ENCODE measurements around the gene ITPR3.

ITPR3 gene

GRCh38 chr6:33640361-33640760 is 19.2 kb downstream of the ITPR3 start:
- DNase-seq = no peak

DNA sequence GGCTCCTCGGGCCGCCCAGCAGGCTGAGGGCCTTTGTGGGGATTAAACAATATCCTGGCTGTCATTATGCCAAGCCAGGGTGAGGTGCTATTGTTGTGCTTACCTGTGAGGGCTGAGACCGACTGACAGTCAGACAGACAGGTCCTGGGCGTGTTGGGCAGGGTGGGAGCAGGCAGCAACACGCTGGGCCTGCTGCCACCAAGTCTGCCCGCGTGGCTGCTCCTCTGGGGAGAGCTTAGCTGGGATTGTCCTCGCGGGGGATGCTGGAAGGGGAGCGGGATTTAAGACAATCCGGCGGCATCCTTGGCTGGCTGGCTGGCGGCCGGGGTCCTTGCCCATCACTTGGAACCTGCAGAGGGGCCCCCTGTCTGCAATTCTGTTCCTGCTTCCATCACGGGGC is 20.0 kb downstream of the ITPR3 start:
- no peak for DNase-seq

DNA sequence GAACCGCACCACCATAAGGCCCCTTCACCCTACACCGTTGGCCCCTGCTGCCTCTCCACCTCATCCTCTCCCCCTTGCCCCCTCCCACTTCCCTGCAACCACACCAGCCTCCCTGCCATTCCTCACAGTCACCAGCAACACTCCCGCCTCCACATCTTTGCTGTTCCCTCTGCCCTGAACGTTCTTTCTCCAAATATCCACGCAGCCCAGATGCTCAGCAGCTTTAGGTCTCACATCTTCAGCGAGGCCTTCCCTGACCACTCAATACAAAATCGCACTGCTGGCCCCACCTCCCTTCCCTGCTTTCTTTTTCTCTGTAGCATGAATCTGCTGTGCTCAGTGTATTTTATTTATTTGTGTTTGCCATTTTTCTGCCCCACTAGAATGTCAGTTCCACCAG is 20.5 kb downstream of the ITPR3 start:
- no peak for DNase-seq

DNA sequence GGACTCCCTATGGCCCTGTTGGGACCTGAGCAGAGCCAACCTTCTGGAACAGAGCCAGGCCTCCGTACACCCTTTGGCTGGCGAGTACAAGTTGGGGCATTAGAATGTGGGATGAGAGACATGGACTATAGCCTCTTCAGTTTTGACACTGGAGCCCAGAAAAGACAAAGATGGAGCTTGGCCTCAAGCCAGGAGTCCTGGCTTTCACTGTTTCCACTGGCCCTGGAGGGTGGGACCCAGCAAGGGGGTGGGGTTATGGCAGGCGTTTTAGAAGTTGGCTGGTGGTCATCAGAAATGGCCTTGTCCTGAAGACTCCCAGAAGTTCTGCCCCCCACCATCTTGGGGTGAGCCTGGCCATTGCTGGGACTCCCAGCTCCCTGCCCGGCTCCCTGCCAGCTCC is 21.8 kb downstream of the ITPR3 start:
- no peak for DNase-seq

DNA sequence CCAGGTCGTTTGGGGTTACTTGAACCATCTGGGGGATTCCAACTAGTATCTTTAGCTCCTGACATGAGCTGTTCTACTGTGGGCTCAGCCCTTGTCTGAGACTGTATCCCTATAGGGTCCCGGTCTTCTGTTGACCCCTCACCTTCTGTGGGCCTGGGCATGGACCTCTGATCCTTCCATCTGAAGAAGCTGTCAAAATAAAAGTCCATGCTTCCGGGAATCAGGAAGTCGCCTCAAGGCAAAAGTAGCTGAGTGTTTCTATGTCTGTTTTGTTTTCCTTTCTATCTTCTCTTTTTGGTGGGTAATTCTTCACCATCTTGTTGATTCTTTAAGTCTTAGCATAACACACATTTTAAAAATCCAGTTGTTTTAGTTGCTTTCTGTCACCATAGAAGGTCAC is 30.3 kb downstream of the ITPR3 start:
- no peak for DNase-seq

DNA sequence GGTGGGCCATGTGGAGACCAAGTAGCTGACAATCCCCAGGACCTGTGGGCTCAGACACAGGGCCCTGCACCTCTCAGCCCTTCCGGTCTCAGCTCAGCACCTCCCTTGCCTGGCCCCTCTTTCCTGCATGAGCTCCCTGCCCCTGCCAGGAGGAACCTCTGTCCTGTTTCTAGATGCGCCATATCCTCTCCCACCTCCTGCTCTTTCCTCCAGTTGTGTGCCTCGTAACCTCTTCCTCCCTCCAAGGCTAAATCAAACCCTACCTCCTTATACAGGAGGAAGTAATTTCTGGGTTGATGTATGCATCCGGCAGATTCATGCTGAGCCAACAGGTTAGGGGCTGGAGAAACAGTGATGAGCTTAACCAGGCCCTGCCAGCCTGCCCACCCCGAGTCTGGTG is 30.9 kb downstream of the ITPR3 start:
- DNase-seq = no peak

DNA sequence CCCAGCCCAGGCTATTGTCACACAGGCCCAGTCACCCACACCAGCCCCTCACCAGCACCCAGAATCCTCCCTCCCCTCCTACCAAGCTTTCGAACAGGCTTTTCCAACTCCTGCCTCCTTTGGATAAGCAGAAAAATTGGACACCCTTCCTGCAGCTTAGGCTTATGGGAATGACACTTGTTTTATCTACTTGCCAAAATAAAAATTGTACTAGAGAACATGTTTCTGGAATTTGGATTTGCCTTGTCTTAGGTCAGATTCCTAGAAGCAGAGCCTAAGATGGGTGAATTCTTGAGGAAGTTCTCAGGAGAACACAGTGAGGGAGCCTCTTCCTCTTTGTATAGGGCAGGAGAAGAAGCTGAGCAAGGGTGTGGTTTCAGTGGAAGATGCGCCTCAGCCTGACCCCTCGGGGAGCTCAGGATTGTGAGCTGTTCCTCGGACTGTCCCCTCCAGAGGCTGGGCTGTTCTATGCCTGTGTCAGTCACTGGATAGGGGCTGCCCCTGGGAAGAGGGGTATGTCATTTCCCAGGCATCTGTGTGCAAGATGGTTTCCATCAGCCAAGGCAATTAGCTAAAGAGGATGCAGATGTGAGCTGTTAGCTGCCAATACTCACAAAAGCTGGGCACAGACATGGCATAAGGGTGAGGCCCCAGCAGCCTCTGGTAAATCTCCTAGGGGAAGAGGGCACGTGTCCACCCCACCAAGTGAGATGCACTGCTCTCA is 33.9 kb downstream of the ITPR3 start:
- no peak for DNase-seq

DNA sequence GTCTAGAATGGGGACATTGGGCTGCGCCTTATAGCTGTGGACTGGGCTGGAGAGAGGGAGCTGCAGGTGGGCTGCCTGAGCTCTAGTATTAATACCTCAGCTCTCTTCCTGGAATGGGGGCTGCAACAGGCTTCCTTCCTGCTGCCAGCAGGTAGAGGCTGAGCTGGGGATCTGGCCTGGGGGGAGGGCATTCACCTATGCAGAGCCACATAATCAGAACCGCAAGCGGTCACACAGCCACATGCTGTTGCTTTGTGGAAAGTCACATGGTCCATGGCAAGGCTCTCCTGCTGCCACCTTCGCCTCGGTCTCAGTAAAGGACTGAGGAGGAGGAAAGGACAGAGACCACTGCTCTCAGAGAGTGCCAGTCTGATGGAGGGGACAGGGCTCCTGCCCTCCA is 35.7 kb downstream of the ITPR3 start:
- DNase-seq = no peak

DNA sequence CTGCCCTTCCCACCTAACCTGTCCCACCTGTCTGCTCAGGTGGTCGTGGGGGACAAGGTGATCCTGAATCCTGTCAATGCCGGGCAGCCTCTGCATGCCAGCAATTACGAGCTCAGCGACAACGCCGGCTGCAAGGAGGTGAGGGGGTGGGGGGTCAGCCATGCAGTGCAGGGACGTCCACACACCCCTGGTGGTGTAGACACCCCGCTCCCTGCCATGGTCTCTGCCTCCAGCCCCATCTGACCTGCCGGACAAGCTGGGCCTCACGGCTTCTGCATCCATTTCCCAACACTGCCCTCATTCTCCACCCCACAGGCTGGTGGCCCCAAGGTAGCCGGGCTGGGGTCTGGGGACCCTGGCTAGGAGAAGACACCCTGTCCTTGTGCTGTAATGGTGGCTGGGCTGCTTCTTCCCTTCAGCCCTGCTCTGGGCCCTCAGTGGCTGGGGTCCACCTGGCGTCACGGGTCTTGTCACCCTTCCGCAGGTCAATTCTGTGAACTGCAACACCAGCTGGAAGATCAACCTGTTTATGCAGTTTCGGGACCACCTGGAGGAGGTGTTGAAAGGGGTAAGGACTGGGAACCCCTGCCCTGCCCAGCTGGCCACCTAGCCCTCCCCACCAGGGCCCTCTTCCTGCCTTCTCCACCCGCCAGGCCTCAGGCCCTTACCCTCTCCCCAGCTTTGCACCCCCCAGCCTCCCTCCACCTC is 38.0 kb downstream of the ITPR3 start:
- no peak for DNase-seq

DNA sequence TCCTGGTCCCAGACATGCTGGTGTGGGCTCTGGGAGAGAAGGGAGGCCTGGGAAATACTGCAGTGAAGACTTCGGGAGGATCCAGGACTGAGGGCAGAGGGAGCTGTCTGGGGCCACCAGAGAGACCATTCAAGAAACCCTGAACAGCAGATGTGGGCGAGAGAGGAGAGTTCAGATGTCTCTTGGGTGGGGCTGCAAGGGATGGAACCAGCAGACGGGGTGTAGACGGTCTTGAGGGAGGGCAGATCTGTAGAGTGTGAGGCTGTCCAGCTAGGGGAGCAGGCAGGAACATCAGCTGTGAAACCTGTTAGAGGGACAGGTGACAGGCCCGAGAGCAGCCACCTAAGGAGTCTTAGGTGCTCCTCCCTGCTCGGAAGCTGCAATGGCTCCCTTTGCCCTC is 38.9 kb downstream of the ITPR3 start:
- DNase-seq = no peak

- DNase-seq = peak; percentile 4
These were observed 40.1 kb downstream of the ITPR3 start for GRCh38 chr6:33661106-33661838.

- DNase-seq = no peak
These were observed 41.2 kb downstream of the ITPR3 start for GRCh38 chr6:33662318-33662717.

- no peak for DNase-seq
These were observed 41.9 kb downstream of the ITPR3 start for GRCh38 chr6:33663028-33663427.

GRCh38 chr6:33663727-33664449 is 42.8 kb downstream of the ITPR3 start:
- DNase-seq = no peak

DNA sequence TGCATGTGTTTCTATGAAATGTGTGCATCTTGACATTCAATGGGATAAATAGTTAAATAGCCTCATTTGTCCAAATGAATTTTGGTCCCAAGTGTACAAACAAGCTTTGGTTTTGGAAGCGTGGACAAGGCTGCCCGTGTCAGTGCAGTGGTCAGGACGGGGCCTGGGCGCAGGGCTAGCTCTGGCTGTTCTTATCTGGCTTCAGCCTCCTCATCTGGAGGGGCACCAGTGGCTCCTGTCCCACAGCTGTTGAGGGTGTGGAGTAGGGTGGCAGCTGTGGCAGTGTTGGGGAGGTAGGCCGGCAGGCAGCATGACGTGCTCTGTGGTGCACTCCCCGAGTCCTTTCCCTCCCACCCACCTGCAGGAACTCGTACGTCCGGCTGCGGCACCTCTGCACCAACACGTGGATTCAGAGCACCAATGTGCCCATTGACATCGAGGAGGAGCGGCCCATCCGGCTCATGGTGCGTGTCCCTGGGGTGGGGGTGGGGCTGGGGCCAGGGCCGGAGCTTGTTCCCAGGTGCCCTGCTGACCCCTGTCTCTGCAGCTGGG is 43.5 kb downstream of the ITPR3 start:
- no peak for DNase-seq

- DNase-seq = no peak
These were observed 44.8 kb downstream of the ITPR3 start for GRCh38 chr6:33665957-33666356.

GRCh38 chr6:33667072-33667471 is 46.0 kb downstream of the ITPR3 start:
- no peak for DNase-seq

DNA sequence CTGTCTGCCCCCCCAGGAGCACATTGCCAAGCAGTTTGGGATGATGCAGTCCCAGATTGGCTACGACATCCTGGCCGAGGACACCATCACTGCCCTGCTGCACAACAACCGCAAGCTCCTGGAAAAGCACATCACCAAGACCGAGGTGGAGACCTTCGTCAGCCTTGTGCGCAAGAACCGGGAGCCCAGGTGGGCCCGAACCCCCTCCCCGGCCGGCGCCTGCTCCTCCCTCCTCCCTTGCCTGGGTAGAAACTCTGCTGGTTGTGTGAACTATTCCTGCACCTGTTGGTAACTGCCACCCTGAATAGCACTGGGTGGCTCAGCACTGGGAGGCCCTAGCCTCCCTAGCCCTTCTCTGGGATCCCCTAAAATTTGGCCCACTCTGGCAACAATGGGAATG is 46.7 kb downstream of the ITPR3 start:
- DNase-seq = no peak

DNA sequence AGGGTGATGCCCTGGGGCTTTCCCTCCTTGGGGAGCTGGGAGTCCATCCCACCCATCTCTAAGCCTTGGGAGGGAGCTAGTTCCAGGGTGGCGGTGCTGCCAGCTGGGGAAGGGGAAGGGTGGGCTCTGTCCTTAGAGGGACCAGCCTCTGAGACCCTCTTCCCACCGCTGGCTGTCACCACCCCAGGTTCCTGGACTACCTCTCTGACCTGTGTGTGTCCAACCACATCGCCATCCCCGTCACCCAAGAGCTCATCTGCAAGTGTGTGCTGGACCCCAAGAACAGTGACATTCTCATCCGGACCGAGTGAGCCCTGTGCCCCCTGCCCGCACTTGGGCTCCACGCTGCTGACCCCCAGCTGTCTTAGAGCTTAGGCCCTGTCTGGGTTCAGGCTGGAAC is 47.2 kb downstream of the ITPR3 start:
- DNase-seq = no peak

DNA sequence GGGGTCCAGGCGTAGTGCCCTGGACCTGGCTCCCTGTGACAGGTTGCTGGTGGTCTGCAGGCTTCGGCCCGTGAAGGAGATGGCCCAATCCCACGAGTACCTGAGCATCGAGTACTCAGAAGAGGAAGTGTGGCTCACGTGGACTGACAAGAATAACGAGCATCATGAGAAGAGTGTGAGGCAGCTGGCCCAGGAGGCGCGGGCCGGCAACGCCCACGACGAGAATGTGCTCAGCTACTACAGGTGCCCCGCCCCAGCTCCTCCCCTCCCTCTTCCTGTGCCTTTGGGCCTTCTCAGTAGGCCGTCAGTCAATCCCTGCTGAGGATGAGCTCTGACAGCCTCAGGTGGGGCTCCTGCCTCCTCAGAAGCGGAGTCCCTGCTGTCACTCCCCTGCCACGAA is 47.8 kb downstream of the ITPR3 start:
- no peak for DNase-seq

DNA sequence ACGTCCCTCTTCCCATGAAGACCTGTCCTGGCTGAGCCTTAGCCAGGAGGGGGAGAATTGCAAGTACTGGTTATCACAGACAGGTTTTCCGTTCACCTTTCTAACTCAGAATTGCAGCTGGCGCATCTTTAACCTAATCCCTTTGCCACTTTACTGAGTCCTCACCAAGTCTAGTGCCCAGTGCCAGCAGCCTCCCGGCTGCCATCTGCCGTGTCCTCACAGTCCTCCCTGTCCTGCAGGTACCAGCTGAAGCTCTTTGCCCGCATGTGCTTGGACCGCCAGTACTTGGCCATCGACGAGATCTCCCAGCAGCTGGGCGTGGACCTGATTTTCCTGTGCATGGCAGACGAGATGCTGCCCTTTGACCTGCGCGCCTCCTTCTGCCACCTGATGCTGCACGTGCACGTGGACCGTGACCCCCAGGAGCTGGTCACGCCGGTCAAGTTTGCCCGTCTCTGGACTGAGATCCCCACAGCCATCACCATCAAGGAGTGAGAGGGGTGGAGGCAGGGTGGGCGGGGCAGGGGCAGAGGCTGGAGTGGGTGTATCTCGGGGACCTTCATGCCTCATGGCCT is 49.1 kb downstream of the ITPR3 start:
- DNase-seq = no peak

- DNase-seq = no peak
These were observed 50.0 kb downstream of the ITPR3 start for GRCh38 chr6:33670971-33671743.

Data from NCI-H1436 treated with DMSO at 0.1 percent for 48 hours (cell line).